ENCODE data around the gene CUTA.
A peak's percentile ranks its signal among the peaks of the same experiment; 100 is the strongest.

DNA sequence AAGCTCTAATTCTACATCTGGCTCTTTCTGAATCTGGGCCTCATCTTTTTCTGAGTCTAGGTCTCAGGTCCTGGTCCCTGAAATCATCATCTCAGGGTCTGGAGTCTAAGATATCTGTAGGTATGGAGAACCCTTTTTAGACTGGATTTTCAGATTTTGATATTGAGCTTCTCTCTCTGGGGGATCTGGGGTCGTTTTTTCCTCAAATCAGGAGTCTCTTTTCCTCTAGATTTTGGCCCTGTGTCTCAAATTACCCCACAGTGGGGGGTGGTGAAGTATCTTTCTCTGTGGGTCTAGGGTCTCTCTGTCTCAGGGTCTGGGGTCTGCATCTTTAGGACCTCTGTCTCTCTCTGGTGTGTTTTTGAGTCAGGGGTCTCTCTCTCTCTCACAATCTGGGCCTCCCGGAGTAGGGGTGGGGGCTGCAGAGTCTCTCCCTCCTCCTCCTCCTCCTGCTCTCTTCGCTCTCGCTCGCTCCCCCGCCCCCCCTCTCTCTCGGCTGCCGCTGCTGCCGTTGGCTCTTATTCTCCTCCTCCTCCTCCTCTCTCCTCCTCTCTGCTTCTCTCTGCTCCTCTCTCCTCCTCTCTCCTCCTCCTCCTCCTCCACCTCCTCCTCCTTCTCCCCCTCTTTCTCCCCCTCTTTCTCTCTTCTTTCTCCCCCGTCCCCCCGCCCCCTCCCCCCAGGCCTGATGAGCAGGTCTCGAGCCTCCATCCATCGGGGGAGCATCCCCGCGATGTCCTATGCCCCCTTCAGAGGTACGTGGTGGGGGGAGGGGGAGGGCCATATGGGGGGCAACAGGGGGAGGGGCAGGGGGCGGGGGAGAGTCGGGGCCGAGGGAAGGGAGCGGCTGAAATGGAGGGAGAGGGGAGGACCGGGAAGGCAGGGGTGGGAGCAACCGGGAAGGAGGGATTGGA lies 1.9 kb upstream of the CUTA start, which contains the start of gene SYNGAP1:
- TF ChIP-seq POLR2AphosphoS5 (IDR thresholded peaks at IDR 0.05) (peak; percentile 65), EP300 (conservative IDR thresholded peaks at IDR 0.05; ENCODE audit: poor library complexity, severe bottlenecking) (peak; percentile 39)
- TF ChIP-seq, protein P1, sequence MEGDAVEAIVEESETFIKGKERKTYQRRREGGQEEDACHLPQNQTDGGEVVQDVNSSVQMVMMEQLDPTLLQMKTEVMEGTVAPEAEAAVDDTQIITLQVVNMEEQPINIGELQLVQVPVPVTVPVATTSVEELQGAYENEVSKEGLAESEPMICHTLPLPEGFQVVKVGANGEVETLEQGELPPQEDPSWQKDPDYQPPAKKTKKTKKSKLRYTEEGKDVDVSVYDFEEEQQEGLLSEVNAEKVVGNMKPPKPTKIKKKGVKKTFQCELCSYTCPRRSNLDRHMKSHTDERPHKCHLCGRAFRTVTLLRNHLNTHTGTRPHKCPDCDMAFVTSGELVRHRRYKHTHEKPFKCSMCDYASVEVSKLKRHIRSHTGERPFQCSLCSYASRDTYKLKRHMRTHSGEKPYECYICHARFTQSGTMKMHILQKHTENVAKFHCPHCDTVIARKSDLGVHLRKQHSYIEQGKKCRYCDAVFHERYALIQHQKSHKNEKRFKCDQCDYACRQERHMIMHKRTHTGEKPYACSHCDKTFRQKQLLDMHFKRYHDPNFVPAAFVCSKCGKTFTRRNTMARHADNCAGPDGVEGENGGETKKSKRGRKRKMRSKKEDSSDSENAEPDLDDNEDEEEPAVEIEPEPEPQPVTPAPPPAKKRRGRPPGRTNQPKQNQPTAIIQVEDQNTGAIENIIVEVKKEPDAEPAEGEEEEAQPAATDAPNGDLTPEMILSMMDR (IDR thresholded peaks at IDR 0.05; ENCODE audit: poor library complexity, severe bottlenecking), result no peak
